Activated CD8-positive, alpha-beta memory T cell treated with anti-CD3 and anti-CD28 coated beads, Interleukin-2, amount 10 ng/mL, durations not matched to agents 7 days and 5 days (primary cell): ENCODE data around the gene ACR. TPM values are rescaled to one million over a fixed set of nuclear protein-coding genes. Genes with fewer than 3 reads are reported as not detected.
"Not testable (repeated sequence)": the region's sequence is repeated elsewhere in the genome, so short reads cannot be mapped to it uniquely, and the experiment has no call there.

ENCODE experiments used
- ATAC-seq: fragments of 150-1000 bp; cut with Tn5 transposase; one replicate; pipeline ENCODE4 v1.10.0; 2021; ENCODE audit warnings: moderate library complexity
- CTCF ChIA-PET: fragments of 350-600 bp; sonication (Branson Sonifier 250); formaldehyde crosslinking; loops from one replicate; lab custom pipeline; 2021; ENCODE audit warnings: antibody characterized with exemption; lab: Charles Lee
- DNase-seq: peaks from one replicate; pipeline ENCODE4 v3.0.0-alpha.2; 2020
- H3K27ac Mint-ChIP-seq: one replicate; pipeline ENCODE4 v1.8.0; 2021; ENCODE audit warnings: mild to moderate bottlenecking, mixed read lengths
- H3K27me3 Mint-ChIP-seq: one replicate; pipeline ENCODE4 v1.8.0; 2021; ENCODE audit warnings: mixed read lengths
- H3K36me3 Mint-ChIP-seq: one replicate; pipeline ENCODE4 v1.8.0; 2021; ENCODE audit warnings: mild to moderate bottlenecking, mixed read lengths
- H3K4me1 Mint-ChIP-seq: one replicate; pipeline ENCODE4 v1.8.0; 2021; ENCODE audit warnings: mixed read lengths
- H3K4me3 Mint-ChIP-seq: one replicate; pipeline ENCODE4 v1.8.0; 2021; ENCODE audit warnings: mild to moderate bottlenecking, moderate library complexity, mixed read lengths
- H3K9me3 Mint-ChIP-seq: one replicate; pipeline ENCODE4 v1.8.0; 2022; ENCODE audit warnings: low read depth, mixed read lengths
- total RNA-seq, 2 experiments: library from RNA; stranded (reverse); gene quantifications; one replicate each; pipeline ENCODE4 v1.2.3, GENCODE V29; 2021

The ACR gene
- total RNA-seq, 2 experiments from 2014 or later, result not detected

DNA sequence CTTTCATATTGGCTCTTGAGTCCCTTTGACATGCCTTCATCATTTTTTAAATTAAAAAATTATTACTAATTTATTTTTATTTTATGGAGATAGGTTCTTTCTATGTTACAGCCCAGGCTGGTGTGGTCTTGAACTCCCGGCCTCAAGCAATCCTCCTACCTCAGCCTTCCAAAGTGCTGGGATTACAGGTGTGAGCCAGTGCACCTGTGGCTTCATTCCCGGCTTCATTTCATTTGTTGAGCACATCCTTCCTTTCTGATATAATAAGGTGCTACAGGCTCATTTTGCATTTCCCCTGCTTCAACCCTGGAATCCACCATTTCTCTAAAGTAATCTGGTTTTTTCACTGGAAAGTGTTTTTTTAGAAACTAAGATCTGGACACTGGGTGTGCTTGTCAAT, 23.8 kb downstream of the ACR start:
- H3K9me3 Mint-ChIP-seq, H3K4me3 Mint-ChIP-seq, H3K36me3 Mint-ChIP-seq, H3K27ac Mint-ChIP-seq, ATAC-seq, CTCF ChIA-PET, H3K27me3 Mint-ChIP-seq, DNase-seq, H3K4me1 Mint-ChIP-seq: not testable (repeated sequence)

DNA sequence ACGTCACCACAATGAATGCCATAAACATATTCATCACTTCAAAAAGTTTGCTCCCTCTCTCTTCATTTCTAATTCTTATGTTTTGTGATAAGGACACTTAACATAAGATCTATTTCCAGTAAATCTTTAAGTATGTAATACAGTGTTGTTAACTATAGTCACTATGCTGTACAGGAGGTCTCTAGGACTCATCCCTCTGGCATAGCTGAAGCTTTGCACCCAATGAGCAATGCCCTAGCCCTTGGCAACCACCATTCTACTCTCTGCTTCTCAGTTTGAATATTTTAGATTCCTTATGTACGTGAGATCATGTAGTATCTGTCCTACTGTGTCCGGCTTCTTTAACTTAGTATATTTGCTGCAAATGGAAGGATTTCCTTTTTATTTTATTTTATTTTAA, 26.3 kb downstream of the ACR start:
- DNase-seq, H3K4me3 Mint-ChIP-seq, ATAC-seq, H3K27me3 Mint-ChIP-seq, H3K27ac Mint-ChIP-seq, H3K36me3 Mint-ChIP-seq, H3K4me1 Mint-ChIP-seq, CTCF ChIA-PET, H3K9me3 Mint-ChIP-seq: not testable (repeated sequence)

DNA sequence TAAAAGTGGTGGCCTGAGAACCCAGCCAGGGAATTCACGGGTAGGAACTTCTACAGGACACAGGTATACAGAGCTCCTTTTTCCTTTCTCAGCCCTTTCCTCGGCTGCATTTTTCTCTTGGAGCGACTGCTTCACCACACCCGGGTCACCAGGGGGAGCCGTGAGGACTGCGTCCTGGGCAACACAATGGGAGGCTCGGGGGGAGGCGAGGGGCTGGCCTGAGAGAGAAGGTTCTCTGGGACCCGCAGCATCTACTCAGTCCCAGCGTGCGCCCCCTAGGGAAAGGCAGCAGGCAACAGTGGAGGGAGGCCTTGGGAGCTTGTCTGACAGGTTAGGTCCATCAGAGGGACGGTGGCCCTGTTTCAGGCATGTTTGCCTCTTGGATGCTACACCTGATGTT, 37.1 kb downstream of the ACR start:
- H3K9me3 Mint-ChIP-seq, H3K4me1 Mint-ChIP-seq, H3K27me3 Mint-ChIP-seq, DNase-seq, ATAC-seq, H3K36me3 Mint-ChIP-seq, H3K4me3 Mint-ChIP-seq, H3K27ac Mint-ChIP-seq, CTCF ChIA-PET: not testable (repeated sequence)

DNA sequence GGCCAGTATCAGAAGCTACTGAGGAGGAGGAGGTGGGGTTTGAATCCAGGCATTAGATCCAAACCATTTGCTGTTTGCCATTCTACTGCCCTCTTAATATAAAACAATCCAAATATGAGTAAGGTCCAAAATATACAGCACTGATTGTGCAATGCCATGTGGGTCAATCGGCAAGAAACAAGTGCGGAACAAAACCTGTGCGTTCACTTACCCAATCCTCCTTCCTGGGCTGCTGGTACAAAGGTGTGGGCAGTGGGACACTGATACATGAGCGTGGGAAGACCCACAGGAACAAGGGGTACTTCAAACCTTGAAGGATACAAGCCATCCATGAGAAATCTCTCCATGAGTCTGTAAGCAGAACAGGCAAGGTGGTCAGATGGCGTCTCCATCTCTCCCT, 39.6 kb downstream of the ACR start:
- CTCF ChIA-PET, H3K27ac Mint-ChIP-seq, DNase-seq, H3K9me3 Mint-ChIP-seq, H3K27me3 Mint-ChIP-seq, H3K4me3 Mint-ChIP-seq, ATAC-seq, H3K36me3 Mint-ChIP-seq: not testable (repeated sequence)
- peaks cover 23% of the 10 kb centered on the region for H3K4me1 Mint-ChIP-seq

DNA sequence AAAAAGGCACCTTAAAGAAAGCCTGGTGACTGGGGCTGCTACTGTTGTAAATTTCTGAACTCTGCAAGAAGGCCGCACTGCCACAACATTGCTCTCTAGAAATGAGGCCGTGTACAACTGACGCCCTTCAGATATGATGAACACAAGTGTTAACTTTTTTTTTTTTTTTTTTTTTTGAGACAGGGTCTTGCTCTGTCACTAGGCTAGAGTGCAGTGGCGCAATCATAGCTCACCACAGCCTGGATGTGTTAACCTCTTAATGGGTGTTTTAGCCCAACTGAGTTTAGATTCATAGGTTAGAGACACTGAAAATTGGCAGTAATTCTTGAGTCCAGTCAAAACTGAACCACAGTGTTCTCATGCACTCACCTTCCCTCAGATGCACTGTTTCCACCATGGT, 42.2 kb downstream of the ACR start:
- peak; percentile 3 for ATAC-seq
- CTCF ChIA-PET, H3K36me3 Mint-ChIP-seq, H3K9me3 Mint-ChIP-seq, H3K4me3 Mint-ChIP-seq, H3K27me3 Mint-ChIP-seq: not testable (repeated sequence)
- peaks cover 27% of the 10 kb centered on the region for H3K4me1 Mint-ChIP-seq
- DNase-seq, result peak; percentile 72
- peak overlapping the region; percentile 53 for H3K27ac Mint-ChIP-seq

DNA sequence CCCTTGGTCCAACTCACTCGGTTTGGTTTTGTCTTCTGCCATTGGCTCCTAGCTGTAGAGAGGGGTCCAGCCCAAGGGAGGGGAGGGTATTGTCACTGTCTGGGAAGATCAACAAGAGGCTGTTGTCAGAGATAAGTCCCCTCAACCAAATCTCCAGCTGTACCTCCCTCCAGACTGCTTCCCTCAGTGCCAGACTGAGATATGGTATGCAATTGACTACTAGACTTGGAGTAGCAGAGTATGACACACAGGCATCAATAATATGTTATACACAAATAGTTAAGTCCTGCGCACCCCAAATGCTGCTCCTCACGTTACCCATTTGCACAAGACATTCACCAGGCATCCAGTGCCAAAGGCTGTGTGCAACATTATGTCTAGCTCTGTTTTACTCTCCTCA, 44.2 kb downstream of the ACR start:
- CTCF ChIA-PET, H3K4me3 Mint-ChIP-seq, H3K9me3 Mint-ChIP-seq, DNase-seq, H3K27me3 Mint-ChIP-seq, H3K27ac Mint-ChIP-seq, ATAC-seq, H3K36me3 Mint-ChIP-seq: not testable (repeated sequence)
- H3K4me1 Mint-ChIP-seq, result peaks cover 27% of the 10 kb centered on the region

DNA sequence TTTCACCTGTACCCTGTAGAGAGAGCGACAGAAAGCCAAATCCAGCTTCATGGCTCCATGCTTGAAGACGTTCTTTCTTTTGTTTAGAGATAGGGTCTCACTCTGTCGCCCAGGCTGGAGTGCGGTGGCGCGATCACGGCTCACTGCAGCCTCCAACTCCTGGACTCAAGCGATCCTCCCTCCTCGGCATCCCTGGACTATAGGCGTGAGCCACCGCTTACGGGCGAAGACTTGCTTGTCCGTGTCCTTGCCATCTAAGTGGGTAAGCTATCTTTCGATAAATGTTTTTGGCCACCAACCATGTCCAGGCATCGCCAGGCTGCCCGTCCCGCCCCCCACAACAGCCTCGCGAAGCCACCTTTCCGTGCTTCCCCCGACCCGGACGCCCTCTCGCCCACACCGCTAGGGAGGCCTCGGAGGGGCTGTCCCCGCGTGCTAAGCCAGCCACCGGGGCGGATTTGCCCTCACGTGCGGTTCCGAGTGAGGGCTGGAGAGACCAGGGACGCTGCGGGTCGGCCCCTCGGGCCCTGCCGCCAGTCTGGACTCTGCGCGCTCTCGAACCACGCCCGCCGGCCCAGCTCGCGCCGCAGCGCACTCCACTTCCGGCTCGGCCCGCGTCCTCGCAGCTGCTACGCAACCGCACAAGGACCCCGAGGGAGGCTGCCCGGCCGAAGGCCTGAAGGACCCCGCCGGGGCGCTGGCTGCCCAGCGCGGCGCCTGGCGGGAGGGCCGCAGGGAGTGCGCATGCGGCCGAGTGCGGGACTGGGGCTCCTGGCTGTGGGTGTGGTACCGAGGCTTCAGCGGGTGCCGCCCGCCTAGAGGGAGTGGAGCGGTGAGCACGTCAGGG, 45.3 kb downstream of the ACR start, which contains the start of gene RABL2B:
Gene RABL2B (minus strand): TSS at position 604 of the 847 bp plus-strand sequence. CDS start 1,342 bp downstream, outside the sequence.
- peak within 1 kb of the TSS; percentile 78 for H3K27ac Mint-ChIP-seq
- ATAC-seq (peak; percentile 94), DNase-seq (peak; percentile 91)
- H3K9me3 Mint-ChIP-seq, H3K27me3 Mint-ChIP-seq, H3K36me3 Mint-ChIP-seq, CTCF ChIA-PET: not testable (repeated sequence)
- H3K4me1 Mint-ChIP-seq, result peaks cover 27% of the 10 kb centered on the region
- H3K4me3 Mint-ChIP-seq, result peak within 1 kb of the TSS; percentile 76

DNA sequence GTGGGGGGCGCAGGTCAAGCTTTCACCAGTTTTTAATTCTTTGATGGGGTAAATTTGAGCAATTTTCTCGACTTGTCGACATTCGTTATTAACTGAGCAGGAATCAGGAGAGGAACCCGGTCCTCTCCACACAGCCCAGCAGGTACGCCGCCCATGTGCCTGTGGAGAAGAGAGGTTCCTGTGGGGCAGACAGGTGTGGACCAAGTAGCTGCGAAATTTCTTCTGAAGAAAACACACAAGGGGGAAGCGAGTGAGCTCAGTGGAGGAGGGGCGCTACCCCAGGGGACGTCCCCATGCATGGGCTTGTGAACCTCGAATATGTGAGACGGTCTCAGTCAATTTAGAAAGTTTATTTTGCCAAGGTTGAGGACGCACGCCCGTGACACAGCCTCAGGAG, 45.9 kb downstream of the ACR start:
- peak overlapping the region; percentile 78 for H3K27ac Mint-ChIP-seq
- H3K27me3 Mint-ChIP-seq, CTCF ChIA-PET, H3K36me3 Mint-ChIP-seq, H3K9me3 Mint-ChIP-seq, DNase-seq: not testable (repeated sequence)
- peaks cover 27% of the 10 kb centered on the region for H3K4me1 Mint-ChIP-seq
- peak overlapping the region; percentile 76 for H3K4me3 Mint-ChIP-seq
- ATAC-seq, result peak; percentile 28

DNA sequence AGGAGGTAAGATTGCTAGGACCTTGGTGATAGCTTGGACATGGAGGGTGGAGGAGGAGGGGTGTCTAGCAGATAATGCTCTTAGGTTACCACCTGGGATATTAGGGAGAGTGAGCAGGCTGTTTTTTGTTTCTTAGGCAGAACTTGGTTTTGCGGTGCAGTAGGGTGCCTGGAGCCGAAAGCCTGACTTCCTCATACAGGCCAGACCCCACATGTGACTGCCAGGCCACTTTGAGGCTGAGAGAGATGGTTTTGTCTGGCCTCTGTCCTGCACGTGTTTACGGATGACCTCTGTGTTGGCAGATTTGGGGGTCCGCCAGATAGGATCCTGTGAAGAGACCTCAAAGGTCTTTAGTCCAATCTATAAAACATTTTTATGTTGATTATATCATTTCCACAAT, 47.3 kb downstream of the ACR start:
- CTCF ChIA-PET, DNase-seq, H3K4me3 Mint-ChIP-seq, H3K9me3 Mint-ChIP-seq, H3K27me3 Mint-ChIP-seq, H3K27ac Mint-ChIP-seq, H3K36me3 Mint-ChIP-seq, ATAC-seq: not testable (repeated sequence)
- H3K4me1 Mint-ChIP-seq, result peaks cover 18% of the 10 kb centered on the region

DNA sequence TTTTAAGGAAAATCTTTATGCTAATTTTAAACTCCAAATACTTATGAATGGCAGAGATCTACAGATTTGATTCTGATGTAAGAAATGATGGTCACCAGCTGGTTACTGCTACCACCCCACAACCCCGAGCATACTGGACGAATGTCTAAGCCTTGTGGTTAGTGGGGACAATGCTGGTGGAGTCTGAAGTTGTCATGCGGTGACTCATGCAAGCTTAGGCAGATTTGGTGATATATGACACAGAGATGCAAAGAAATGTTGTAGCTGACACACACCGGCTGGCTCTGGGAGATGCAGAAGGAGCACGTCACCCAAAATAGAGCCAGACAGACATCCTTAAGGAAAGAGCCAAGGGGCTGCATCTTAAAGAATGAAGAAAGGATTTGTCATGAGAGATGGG, 48.9 kb downstream of the ACR start:
- H3K4me1 Mint-ChIP-seq, DNase-seq, CTCF ChIA-PET, H3K36me3 Mint-ChIP-seq, ATAC-seq, H3K9me3 Mint-ChIP-seq, H3K4me3 Mint-ChIP-seq, H3K27ac Mint-ChIP-seq, H3K27me3 Mint-ChIP-seq: not testable (repeated sequence)

Other genes with a start within 250 kb of the ACR start
- 100 to 1,000 TPM in 1 of 2 experiments, 10 to 100 TPM in 1; 98.6 to 138 TPM for gene LMF2, start 230.5 kb upstream of the ACR start, total RNA-seq
- 100 to 1,000 TPM; 136 to 181 TPM for gene NCAPH2, start 230.0 kb upstream of the ACR start, total RNA-seq
- gene SCO2, start 212.6 kb upstream of the ACR start, total RNA-seq, result 10 to 100 TPM in 1 of 2 experiments, 1 to 10 TPM in 1; 9.1 to 11.6 TPM
- gene TYMP, start 208.2 kb upstream of the ACR start, total RNA-seq, result 100 to 1,000 TPM in 1 of 2 experiments, 10 to 100 TPM in 1; 93.1 to 108 TPM
- gene KLHDC7B, start 192.3 kb upstream of the ACR start, total RNA-seq, result 10 to 100 TPM; 10.2 to 12.0 TPM
- gene SYCE3, start 175.3 kb upstream of the ACR start, total RNA-seq, result under 1 TPM; 0.76 to 0.96 TPM
- 10 to 100 TPM; 80.1 to 87.6 TPM for gene CPT1B, start 159.8 kb upstream of the ACR start, total RNA-seq
- gene CHKB, start 155.4 kb upstream of the ACR start, total RNA-seq, result 100 to 1,000 TPM in 1 of 2 experiments, 10 to 100 TPM in 1; 97.2 to 118 TPM
- gene MAPK8IP2, start 137.4 kb upstream of the ACR start, total RNA-seq, result under 1 TPM; 0.19 to 0.29 TPM
- 10 to 100 TPM; 49.6 to 68.2 TPM for gene ARSA, start 110.1 kb upstream of the ACR start, total RNA-seq
- under 1 TPM in 1 of 2 experiments, not detected in 1; 0.05 TPM for gene SHANK3, start 65.4 kb upstream of the ACR start, total RNA-seq
- gene RABL2B, start 45.4 kb downstream of the ACR start, total RNA-seq, result 10 to 100 TPM; 21.9 to 26.6 TPM